GM21447 (cell line): Measurements from ENCODE around the gene SHC4.
"Not testable (repeated sequence)": the region's sequence is repeated elsewhere in the genome, so short reads cannot be mapped to it uniquely, and the experiment has no call there.

Experiments used
- ATAC-seq: cut with Tn5 transposase; IDR thresholded peaks from one replicate; pipeline ENCODE4 v1.9.1; 2021; ENCODE audit not compliant: unreplicated experiment

SHC4 gene

GRCh38 chr15:48802257-48802656 lies 161.5 kb downstream of the SHC4 start:
- no peak for ATAC-seq

DNA sequence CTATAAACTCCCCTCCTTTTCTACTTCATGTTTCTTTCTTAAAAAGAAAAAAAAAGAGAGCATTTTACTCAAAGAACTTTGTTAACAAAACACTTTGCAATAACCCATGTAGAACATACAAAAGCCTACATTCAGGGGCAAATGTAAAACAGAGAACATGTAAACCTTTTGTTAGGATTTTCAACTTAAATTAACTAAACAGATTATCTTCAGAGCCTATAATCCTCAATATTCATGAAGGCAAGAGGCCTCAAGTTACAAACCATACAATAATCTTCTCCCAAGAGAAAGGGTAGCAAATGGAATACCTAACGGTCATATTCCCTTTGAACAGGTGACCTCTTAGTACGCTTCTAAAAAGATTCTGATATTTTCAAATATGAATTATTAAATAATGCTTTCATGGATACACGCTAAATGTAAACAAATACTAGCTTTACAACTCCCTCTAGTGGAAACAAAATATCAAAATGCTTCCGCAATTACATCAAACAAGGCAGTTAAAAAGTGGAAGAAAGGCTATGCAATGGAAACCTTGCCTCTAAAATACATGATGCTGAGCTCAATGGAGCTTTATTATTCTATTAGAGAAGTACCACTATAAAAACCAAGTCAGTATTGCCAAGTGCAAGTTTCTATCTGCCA lies 162.8 kb downstream of the SHC4 start:
- no peak for ATAC-seq

GRCh38 chr15:48800245-48800644 lies 163.5 kb downstream of the SHC4 start:
- no peak for ATAC-seq

DNA sequence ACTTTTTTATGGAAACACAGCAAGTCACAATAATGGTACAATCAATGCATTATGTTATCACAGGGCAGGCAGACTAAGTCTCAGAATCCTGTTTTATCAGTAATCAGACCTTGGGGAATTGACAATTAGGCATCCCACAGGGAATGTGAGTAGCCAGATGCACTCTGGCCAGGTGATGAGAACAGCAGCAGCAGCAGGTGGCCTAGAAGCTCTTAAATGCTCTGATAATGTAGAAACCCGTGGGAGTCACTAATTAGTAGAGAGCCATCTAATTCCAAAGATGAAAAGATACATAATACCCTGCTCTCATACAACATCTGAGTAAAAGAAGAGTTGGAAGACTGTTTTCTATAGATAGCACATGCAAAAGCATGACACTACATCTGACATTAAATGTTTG lies 165.4 kb downstream of the SHC4 start:
- no peak for ATAC-seq

GRCh38 chr15:48796930-48797329 lies 166.8 kb downstream of the SHC4 start:
- peak; percentile 35 for ATAC-seq

- no peak for ATAC-seq
These were observed 167.2 kb downstream of the SHC4 start for GRCh38 chr15:48796521-48796920.

DNA sequence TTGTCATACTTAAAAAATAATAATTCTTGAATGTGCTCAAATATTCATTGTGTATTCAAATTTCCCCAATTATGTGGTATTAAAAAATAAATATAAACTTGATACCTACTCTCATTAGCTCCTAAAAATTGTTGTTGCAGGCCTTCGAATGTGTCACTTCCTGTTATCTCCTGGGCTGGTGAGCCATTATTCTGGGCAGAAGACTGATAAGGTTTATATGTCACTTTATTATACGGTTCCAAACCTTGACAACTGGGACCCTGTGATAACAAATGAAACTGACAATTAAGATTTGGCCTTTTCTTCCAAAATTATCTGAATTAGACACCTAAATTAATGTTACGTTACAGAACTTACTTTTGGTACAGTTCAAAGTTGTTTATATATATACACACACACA lies 167.8 kb downstream of the SHC4 start:
- ATAC-seq, result no peak

DNA sequence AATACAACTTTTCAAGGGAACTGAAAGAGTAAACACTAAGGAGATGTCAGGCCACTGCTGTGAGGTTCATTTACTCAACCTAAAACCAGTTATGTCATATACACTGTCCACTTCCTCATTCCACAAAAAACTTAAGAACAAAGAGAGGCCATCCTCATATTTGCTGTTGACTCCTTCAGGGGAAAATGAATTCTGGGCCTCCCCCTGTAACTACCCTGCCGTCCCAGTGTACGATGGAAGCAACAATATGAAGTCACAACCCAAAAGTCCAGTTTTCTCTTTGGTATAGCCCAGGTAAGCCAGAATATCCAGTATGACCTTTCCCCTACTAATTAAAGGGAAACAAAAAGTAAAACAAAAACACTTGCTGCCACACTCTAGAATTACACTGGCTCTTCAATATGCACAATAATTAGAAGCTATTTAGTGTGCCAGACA lies 169.0 kb downstream of the SHC4 start:
- ATAC-seq, result peak; percentile 90

DNA sequence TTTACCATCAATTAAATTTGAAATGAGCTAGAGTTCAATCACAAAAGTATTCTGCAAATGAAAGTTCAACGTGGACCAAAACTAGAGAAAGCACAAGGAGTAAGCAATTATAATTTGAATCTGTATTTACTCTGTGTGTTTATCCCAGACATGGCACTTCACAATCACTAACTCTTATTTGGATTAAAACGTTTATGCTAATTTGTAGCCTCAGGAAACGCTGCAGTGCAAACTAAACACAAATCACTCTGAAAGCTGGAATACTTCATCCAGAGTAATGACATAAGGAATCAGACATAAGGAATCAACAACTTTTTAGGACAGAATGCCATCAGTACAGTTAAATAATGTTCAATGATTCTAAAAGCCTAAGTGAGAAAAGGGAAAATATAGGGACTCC lies 171.3 kb downstream of the SHC4 start:
- no peak for ATAC-seq

- not testable (repeated sequence) for ATAC-seq
These were observed 173.1 kb downstream of the SHC4 start for GRCh38 chr15:48790466-48791115.

GRCh38 chr15:48785712-48786111 lies 178.0 kb downstream of the SHC4 start:
- no peak for ATAC-seq

- no peak for ATAC-seq
These were observed 178.5 kb downstream of the SHC4 start for GRCh38 chr15:48785195-48785594.

GRCh38 chr15:48784756-48785155 lies 179.0 kb downstream of the SHC4 start:
- ATAC-seq, result no peak

GRCh38 chr15:48782911-48783310 lies 180.8 kb downstream of the SHC4 start:
- no peak for ATAC-seq

GRCh38 chr15:48781481-48782081 lies 182.1 kb downstream of the SHC4 start:
- no peak for ATAC-seq

DNA sequence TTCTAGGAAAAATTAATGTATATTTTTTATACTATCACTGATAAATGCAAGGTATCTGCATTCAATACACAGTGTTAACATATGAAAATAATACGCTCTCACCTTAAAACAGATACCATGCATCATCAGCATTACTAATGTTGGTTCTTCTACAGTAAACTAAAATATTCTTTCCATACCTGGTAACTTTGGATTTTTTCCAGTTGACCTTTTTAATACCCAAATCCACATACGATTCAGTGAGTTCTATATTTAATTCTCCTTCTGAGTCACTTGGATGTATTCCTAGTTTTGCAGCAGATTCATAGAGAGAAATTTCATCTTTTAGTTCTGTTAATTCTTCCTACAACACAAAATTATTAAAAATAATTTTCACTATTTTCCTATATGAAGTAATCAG lies 182.7 kb downstream of the SHC4 start:
- ATAC-seq, result no peak

GRCh38 chr15:48778331-48778730 lies 185.4 kb downstream of the SHC4 start:
- ATAC-seq, result no peak

- no peak for ATAC-seq
These were observed 185.9 kb downstream of the SHC4 start for GRCh38 chr15:48777645-48778330.

DNA sequence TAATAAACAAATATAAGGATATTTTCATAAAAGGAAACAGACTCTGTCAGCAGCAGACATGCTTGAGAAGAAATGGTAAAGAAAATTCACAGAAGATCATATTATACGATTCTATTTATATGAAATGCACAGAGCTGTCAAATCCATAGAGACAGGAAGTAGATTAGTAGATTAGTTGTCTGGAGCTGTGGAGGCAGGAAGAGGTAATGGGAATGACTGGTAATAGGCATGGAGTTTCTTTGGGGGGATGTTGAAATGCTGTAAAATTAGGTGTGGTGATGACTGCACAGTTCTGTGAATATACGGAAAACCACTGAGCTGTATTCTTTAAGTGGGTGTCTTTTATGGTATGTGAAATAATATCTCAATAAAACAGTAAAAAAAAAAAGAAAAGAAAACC lies 188.2 kb downstream of the SHC4 start:
- ATAC-seq, result no peak

GRCh38 chr15:48774484-48774883 lies 189.2 kb downstream of the SHC4 start:
- ATAC-seq, result no peak
